GM12872 (cell line): ENCODE measurements around the gene CD86.

Experiments
- CTCF ChIP-seq: IDR thresholded peaks from 3 replicates; pipeline ENCODE4 v1.5.1; 2011; ENCODE audit warnings: low read depth, mild to moderate bottlenecking, low read length, moderate library complexity; ENCODE audit not compliant: insufficient read depth

Gene CD86

GRCh38 chr3:122082357-122082756 lies 27.2 kb downstream of the CD86 start:
- TF ChIP-seq CTCF = no peak

DNA sequence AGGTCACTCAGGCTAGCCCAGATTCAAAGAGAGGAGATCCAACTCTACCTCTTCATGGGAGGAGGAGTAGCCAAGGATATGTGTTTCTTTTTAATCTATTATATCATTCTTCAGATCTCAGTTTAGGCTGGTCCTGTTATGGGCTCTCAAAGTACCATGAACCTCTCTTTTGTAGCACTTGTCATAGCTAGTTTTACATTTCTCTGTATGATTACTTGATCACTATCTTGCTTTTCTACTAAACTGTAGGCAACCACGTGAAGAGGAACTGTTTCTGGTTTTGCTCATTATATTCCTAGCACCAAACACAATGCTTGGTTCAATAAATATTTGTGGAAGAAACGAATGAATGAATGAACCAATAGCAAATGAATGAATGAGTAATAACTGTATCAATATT lies 29.6 kb downstream of the CD86 start:
- TF ChIP-seq CTCF = no peak

DNA sequence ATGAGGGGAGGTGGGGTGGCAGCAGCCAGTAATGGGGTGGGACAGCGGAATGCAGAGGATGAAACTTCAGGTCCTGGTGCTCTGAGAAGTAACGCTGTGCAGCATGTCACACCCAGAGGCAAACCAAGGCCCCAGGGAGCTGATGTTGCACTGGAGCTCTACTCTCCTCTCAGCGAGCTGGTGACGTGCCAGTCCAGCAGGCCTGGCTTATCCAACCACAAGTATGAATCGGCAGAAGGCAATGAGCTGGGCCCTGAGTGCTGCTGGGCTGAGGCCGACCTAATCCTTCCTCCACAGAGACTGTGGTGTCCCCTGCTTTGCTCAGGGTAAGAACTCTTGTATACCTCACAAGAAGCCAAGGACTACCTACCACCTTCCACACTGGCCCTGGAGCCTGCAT lies 30.5 kb downstream of the CD86 start:
- no peak for TF ChIP-seq CTCF

DNA sequence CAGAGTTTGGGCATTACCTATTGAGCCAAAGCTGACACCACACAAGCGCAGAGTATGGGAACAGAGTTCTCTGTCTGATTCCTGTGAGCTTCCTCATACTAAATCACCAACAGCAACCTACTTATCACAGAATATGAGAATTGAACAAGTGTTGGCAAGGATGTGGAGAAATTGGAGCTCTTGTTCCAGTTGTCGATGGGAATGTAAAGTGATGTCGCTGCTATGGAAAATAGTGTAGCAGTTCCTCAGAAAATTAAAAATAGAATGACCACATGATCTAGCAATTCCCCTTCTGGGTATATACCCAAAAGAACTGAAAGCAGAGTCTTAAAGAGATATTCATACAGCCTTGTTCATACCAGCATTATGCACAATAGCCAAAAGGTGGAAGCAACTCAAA lies 33.4 kb downstream of the CD86 start:
- TF ChIP-seq CTCF = no peak

DNA sequence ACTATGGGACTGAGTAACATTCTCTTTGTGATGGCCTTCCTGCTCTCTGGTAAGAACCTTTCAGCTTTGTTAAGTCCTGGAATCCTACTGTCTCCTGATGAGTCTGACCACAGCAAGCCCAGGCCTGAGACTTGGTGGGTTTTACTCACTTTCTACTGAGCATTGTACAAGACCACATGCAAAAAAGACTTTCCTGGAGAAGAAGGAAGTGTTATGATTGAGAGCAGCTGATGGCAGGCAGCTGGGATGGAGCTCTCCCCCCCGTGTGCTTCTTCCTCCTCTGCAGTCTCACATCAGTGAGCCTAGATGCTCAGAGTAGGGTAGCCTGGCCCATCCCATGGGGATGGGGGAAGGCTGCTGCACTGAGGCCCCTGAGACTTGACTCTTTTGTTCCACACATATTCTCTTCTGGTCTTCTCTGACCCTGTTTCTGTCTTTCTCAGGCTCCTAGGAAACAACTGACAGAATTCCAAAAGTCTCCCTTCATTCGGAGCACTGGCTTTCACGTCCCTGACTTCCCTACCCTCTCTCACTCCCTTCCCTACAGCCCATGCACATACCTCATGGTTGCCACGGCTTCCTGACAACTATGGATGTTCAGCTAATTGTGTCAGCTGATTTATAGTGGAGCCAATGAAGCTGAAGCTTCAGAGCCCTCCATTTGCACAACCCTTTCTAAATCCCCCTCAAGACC lies 36.6 kb downstream of the CD86 start:
- TF ChIP-seq CTCF = no peak

- TF ChIP-seq CTCF = peak; percentile 85
Observed at GRCh38 chr3:122092460-122093165, 37.5 kb downstream of the CD86 start.

- no peak for TF ChIP-seq CTCF
Observed at GRCh38 chr3:122094125-122094524, 39.0 kb downstream of the CD86 start.
